Keratinocyte (primary cell): ENCODE results near the gene GATA1. TPM values are rescaled to one million over a fixed set of nuclear protein-coding genes. Genes with fewer than 3 reads are reported as not detected.

ENCODE experiments used
- DNase-seq: peaks from one replicate; pipeline ENCODE4 v3.0.0-alpha.2; 2011; ENCODE audit warnings: low read depth, missing footprints, low spot score
- FAIRE-seq: peaks from 2 replicates; lab custom pipeline; 2011; peaks lifted over from hg19 to GRCh38; lab: Jason Lieb, UNC
- H2AFZ ChIP-seq: 2 replicates; pipeline ENCODE4 v1.6.0; 2012; ENCODE audit warnings: low read length, control low read depth, inconsistent platforms; ENCODE audit not compliant: control insufficient read depth
- H3K27ac ChIP-seq: 2 replicates; pipeline ENCODE4 v1.5.1; 2011; ENCODE audit warnings: low read length; ENCODE audit not compliant: control insufficient read depth, insufficient read depth
- H3K27me3 ChIP-seq: 3 replicates; pipeline ENCODE4 v1.6.0; 2011; ENCODE audit warnings: low read length; ENCODE audit not compliant: control insufficient read depth, insufficient read depth; ENCODE audit errors: extremely low read depth
- H3K36me3 ChIP-seq, 2 experiments: 2 replicates in 1 of 2; 3 replicates in 1 of 2; pipeline ENCODE4 v1.5.1; 2011; ENCODE audit warnings: low read length in 2 of 2, mild to moderate bottlenecking in 1 of 2; ENCODE audit not compliant: control insufficient read depth in 2 of 2, insufficient read depth in 2 of 2; ENCODE audit errors: extremely low read depth in 1 of 2
- H3K4me1 ChIP-seq: 3 replicates; pipeline ENCODE4 v1.5.1; 2011; ENCODE audit warnings: low read length; ENCODE audit not compliant: control insufficient read depth, insufficient read depth; ENCODE audit errors: extremely low read depth
- H3K4me2 ChIP-seq: 3 replicates; pipeline ENCODE4 v1.6.0; 2011; ENCODE audit warnings: low read depth, low read length; ENCODE audit not compliant: control insufficient read depth, insufficient read depth; ENCODE audit errors: extremely low read depth
- H3K4me3 ChIP-seq, 3 experiments: fragments of 200-600 bp in 1 of 3; sonication (generic) in 1 of 3; 2 replicates in 2 of 3; 3 replicates in 1 of 3; pipeline ENCODE4 v1.5.1; 2011 to 2016; ENCODE audit warnings: low read length in 3 of 3, mild to moderate bottlenecking in 3 of 3, control low read depth in 2 of 3, inconsistent platforms in 1 of 3, low read depth in 1 of 3, mixed read lengths in 1 of 3, mixed run types in 1 of 3, moderate library complexity in 1 of 3; ENCODE audit not compliant: control insufficient read depth in 2 of 3, insufficient read depth in 2 of 3; ENCODE audit errors: extremely low read depth in 1 of 3
- H3K79me2 ChIP-seq: 2 replicates; pipeline ENCODE4 v1.6.0; 2012; ENCODE audit warnings: low read length; ENCODE audit not compliant: control insufficient read depth, insufficient read depth
- H3K9ac ChIP-seq: 3 replicates; pipeline ENCODE4 v1.6.0; 2011; ENCODE audit warnings: low read length; ENCODE audit not compliant: control insufficient read depth, insufficient read depth; ENCODE audit errors: extremely low read depth
- H3K9me1 ChIP-seq: 3 replicates; pipeline ENCODE4 v1.6.0; 2011; ENCODE audit warnings: low read length; ENCODE audit not compliant: control insufficient read depth, insufficient read depth; ENCODE audit errors: extremely low read depth
- H3K9me3 ChIP-seq: 2 replicates; pipeline ENCODE4 v1.5.1; 2012; ENCODE audit warnings: low read depth, low read length; ENCODE audit not compliant: control insufficient read depth
- H4K20me1 ChIP-seq: 3 replicates; pipeline ENCODE4 v1.6.0; 2011; ENCODE audit warnings: low read length; ENCODE audit not compliant: control insufficient read depth, insufficient read depth; ENCODE audit errors: extremely low read depth
- EZH2 ChIP-seq: IDR thresholded peaks from one replicate; pipeline ENCODE4 v1.6.1; 2012; ENCODE audit warnings: inconsistent platforms, mild to moderate bottlenecking, low read length, moderate library complexity
- dilution Hi-C: fragments of 300-500 bp; cut with MboI; formaldehyde crosslinking; loops from one replicate; pipeline ENCODE4 v1.7.0; 2020; ENCODE audit warnings: low sequenced_read_pairs; ENCODE audit not compliant: extremely low pct_ligation_motif_present
- polyA plus RNA-seq, 5 experiments: library from polyadenylated mRNA; depleted of rRNA in 3 of 5; stranded (reverse) in 3 of 5; stranded (forward) in 1 of 5; unstranded in 1 of 5; fragments of >200 nt; gene quantifications; 1 replicate in 1 of 5; 2 replicates in 3 of 5; 3 replicates in 1 of 5; pipeline versions ENCODE4 v1.2.1 to v1.2.3, GENCODE V29; 2011 to 2012; ENCODE audit warnings: missing spikeins in 2 of 5, low read depth in 1 of 5, low replicate concordance in 1 of 5
- TF ChIP-seq, protein P1 (sequence below), 3 experiments: IDR thresholded peaks in 1 of 3; conservative IDR thresholded peaks in 1 of 3; optimal IDR thresholded peaks in 1 of 3; 2 replicates in 2 of 3; 3 replicates in 1 of 3; pipeline versions ENCODE3 to v1.5.1; 2011; ENCODE audit warnings: low read length in 3 of 3, mild to moderate bottlenecking in 3 of 3, moderate library complexity in 2 of 3, control low read depth in 1 of 3, inconsistent platforms in 1 of 3; ENCODE audit not compliant: insufficient read depth in 2 of 3; ENCODE audit errors: extremely low read depth in 1 of 3

GATA1 gene
- polyA plus RNA-seq, 1 donor (not counting 4 experiments of a cell fraction or from before 2014, with no cell fraction given): not detected

DNA sequence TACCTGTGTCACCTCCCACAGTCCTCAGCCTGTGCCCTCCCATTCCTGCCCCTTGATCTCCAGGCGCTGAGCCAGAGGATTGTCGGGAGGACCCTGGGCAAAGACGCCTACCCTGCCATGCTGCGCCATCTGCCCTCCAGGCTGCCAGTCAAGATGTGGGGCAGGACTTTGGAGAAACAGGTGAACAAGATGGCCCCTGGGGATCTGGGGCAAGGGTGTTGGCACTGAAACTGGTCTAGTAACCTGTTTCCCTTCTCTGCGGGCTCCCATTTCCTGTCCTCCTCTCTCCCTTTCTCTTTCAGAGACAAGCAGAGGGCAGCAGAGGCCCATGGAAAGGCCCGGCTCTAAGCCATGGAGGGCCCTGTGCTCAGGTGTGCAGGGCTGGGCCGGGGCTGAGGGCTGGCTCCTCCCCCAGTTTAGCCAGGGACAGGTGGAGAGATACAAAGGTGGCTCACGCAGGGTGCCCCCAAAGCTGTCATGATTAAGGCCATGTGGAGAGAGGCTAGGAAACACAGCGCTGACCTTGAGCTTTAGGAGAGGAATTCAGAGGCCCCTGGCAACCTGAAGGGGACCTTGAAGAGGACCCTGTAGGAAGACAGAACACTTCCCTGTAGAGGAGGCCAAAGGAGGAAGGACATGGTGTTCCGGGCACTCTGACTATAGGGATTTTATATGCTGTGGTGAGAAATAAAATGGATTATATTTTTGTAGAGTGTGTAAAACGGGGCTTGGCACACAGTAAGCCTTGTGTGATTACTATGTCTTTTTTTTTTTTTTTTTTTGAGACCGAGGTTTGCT is 24.5 kb upstream of the GATA1 start, which contains the start of gene GLOD5:
GLOD5 (plus strand) TSS at position 74 of the 798 bp plus-strand sequence; CDS start at position 118, 44 bp downstream.
- H3K27ac ChIP-seq: no peak within 1 kb of the TSS
- H3K27me3 ChIP-seq: no peaks in the 10 kb centered on the region
- dilution Hi-C loops: no loop called here
- peak; percentile 7 for DNase-seq
- no peak within 1 kb of the TSS for H3K9ac ChIP-seq
- H3K36me3 ChIP-seq: no peaks in the 10 kb centered on the region
- no peaks in the 10 kb centered on the region for H3K4me1 ChIP-seq
- H3K4me2 ChIP-seq: peak within 1 kb of the TSS; percentile 13
- no peaks in the 10 kb centered on the region for H3K9me1 ChIP-seq
- no peaks in the 10 kb centered on the region for H3K9me3 ChIP-seq
- no peak within 1 kb of the TSS for H2AFZ ChIP-seq
- FAIRE-seq: no peak
- no peaks in the 10 kb centered on the region for H4K20me1 ChIP-seq
- no peaks in the 10 kb centered on the region for H3K79me2 ChIP-seq
- TF ChIP-seq EZH2: no peak
- TF ChIP-seq, protein P1, sequence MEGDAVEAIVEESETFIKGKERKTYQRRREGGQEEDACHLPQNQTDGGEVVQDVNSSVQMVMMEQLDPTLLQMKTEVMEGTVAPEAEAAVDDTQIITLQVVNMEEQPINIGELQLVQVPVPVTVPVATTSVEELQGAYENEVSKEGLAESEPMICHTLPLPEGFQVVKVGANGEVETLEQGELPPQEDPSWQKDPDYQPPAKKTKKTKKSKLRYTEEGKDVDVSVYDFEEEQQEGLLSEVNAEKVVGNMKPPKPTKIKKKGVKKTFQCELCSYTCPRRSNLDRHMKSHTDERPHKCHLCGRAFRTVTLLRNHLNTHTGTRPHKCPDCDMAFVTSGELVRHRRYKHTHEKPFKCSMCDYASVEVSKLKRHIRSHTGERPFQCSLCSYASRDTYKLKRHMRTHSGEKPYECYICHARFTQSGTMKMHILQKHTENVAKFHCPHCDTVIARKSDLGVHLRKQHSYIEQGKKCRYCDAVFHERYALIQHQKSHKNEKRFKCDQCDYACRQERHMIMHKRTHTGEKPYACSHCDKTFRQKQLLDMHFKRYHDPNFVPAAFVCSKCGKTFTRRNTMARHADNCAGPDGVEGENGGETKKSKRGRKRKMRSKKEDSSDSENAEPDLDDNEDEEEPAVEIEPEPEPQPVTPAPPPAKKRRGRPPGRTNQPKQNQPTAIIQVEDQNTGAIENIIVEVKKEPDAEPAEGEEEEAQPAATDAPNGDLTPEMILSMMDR (optimal IDR thresholded peaks at IDR 0.05 in 1 of 3, IDR thresholded peaks at IDR 0.05 in 1 of 3, conservative IDR thresholded peaks at IDR 0.05 in 1 of 3; ENCODE audit: extremely low read depth in 1 of 3, insufficient read depth in 2 of 3, low read length in 3 of 3): peak; percentile 39 to 57 (median 56)
- no peak within 1 kb of the TSS for H3K4me3 ChIP-seq

DNA sequence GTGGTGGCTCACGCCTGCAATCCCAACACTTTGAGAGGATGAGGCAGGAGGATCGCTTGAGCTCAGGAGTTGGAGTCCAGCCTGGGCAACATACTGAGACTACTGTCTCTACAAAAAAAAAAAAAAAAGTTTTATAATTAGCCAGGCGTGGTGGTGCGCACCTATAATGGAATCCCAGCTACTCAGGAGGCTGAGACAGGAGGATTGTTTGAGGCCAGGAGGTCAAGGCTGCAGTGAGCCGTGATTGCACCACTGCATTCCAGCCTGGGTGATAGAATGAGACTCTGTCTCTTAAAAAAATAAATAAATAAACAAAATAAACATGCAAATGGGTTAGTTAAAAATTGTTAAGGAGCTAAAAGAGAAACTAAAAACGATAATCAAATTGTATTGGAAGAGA is 17.2 kb upstream of the GATA1 start:
- TF ChIP-seq, protein P1 (optimal IDR thresholded peaks at IDR 0.05 in 1 of 3, IDR thresholded peaks at IDR 0.05 in 1 of 3, conservative IDR thresholded peaks at IDR 0.05 in 1 of 3; ENCODE audit: extremely low read depth in 1 of 3, insufficient read depth in 2 of 3, low read length in 3 of 3): no peak
- TF ChIP-seq EZH2: no peak
- Histone ChIP-seq H2AFZ (no peak overlapping the region), H3K36me3 (no peaks in the 10 kb centered on the region), H3K27ac (no peak overlapping the region), H3K9ac (no peak overlapping the region), H3K9me3 (no peaks in the 10 kb centered on the region), H3K9me1 (no peaks in the 10 kb centered on the region), H3K4me1 (no peaks in the 10 kb centered on the region), H3K4me2 (no peak overlapping the region), H3K79me2 (no peaks in the 10 kb centered on the region), H3K27me3 (no peaks in the 10 kb centered on the region), H3K4me3 (no peak overlapping the region), H4K20me1 (no peaks in the 10 kb centered on the region)
- DNase-seq (no peak), FAIRE-seq (no peak)
- dilution Hi-C loops: no loop called here
